Omental fat pad (tissue), 4 donors: ENCODE results near the gene CABP2. TPM values are rescaled to one million over a fixed set of nuclear protein-coding genes. Genes with fewer than 3 reads are reported as not detected.

Experiments used
- ATAC-seq: fragments of 150-250 bp; one replicate; pipeline ENCODE4 v1.9.1; 2016; ENCODE audit warnings: mild to moderate bottlenecking, moderate library complexity; ENCODE audit not compliant: low FRiP score
- DNase-seq: peaks from one replicate; pipeline ENCODE4 v3.0.0-alpha.2; 2019; ENCODE audit warnings: low spot score
- total RNA-seq, 4 donors: library from RNA; depleted of rRNA; stranded (reverse); fragments of >200 nt; gene quantifications; one replicate each; pipeline ENCODE4 v1.1.0, GENCODE V29; 2016
- TF ChIP-seq, protein P1 (sequence below), 3 donors: fragments of 450-650 bp; IDR thresholded peaks; one replicate each; pipeline ENCODE4 v1.5.1; 2016 to 2017; ENCODE audit warnings: antibody characterized with exemption in 3 of 3, mild to moderate bottlenecking in 3 of 3, moderate library complexity in 2 of 3

CABP2 gene
- total RNA-seq, 4 donors from 2014 or later: not detected

GRCh38 chr11:67544616-67545242 is 21.5 kb upstream of the CABP2 start:
- TF ChIP-seq, protein P1, sequence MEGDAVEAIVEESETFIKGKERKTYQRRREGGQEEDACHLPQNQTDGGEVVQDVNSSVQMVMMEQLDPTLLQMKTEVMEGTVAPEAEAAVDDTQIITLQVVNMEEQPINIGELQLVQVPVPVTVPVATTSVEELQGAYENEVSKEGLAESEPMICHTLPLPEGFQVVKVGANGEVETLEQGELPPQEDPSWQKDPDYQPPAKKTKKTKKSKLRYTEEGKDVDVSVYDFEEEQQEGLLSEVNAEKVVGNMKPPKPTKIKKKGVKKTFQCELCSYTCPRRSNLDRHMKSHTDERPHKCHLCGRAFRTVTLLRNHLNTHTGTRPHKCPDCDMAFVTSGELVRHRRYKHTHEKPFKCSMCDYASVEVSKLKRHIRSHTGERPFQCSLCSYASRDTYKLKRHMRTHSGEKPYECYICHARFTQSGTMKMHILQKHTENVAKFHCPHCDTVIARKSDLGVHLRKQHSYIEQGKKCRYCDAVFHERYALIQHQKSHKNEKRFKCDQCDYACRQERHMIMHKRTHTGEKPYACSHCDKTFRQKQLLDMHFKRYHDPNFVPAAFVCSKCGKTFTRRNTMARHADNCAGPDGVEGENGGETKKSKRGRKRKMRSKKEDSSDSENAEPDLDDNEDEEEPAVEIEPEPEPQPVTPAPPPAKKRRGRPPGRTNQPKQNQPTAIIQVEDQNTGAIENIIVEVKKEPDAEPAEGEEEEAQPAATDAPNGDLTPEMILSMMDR (IDR thresholded peaks at IDR 0.05): no peak
- DNase-seq (no peak), ATAC-seq (no peak)

- ATAC-seq (no peak), DNase-seq (no peak)
- TF ChIP-seq, protein P1 (IDR thresholded peaks at IDR 0.05): no peak
Measured at GRCh38 chr11:67543585-67543984, 20.3 kb upstream of the CABP2 start.

DNA sequence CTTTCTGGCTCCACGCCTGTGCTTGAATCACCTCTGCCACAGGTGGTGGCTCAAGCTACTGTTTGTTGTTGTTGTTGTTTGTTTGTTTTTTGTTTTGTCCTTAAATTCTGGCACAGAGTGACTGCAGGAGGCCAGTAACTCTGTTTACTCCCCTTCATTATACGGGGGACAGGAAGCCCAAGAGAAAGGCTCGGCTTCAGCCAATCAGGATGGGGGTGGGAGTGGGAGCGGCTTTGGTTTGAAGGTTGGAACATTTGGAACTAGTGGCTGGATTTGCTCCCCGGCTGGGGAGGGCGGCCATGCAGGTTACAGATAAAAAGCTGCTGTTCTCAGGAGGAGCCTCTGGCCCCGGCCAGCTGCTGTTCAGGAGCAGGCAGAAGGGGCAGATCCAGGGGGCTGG is 19.7 kb upstream of the CABP2 start:
- TF ChIP-seq, protein P1 (IDR thresholded peaks at IDR 0.05): no peak
- no peak for DNase-seq
- ATAC-seq: no peak

DNA sequence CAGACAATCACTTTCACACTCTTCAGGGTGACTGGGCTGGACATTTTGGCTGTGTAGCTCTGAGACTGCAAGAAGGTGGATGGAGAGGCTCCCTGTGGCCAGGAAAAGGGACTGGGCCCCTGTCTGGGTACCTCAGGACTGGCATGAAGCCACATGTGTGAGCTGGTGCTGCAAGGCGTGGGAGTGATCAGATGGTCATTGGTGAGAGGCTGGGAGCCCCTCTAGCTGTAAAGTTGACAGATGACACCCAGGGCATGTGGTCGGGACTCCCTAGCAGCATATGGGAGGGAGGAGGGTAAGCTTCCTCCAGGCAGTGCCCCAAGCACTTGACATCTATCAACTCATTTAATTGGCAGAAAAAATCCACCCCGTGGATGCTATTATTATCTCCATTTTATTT is 18.9 kb upstream of the CABP2 start:
- TF ChIP-seq, protein P1 (IDR thresholded peaks at IDR 0.05): no peak
- no peak for ATAC-seq

DNA sequence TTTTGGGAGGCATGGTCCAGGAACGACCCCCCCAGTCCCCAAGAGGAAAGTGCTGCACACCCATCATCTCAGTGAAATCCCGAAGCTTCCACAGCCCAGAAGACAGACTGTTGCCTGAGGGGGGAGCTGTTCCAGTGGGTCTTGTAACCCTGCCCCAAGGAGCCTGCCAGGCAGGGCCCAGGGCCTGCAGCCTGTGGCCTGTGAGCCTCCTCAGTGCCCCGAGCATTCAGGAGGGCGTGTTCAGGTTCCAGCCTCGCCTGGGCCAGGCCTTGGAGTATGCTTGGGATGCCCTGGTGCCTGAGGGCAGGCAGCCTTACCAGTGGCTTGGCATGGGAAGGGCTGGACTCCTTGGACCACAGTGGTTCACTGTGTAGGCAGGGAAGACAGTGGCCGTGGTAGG is 18.0 kb upstream of the CABP2 start:
- TF ChIP-seq, protein P1 (IDR thresholded peaks at IDR 0.05): no peak
- ATAC-seq (no peak), DNase-seq (no peak)

More for the DNA sequence above, 18.9 kb upstream of the CABP2 start:
- no peak for DNase-seq

GRCh38 chr11:67539550-67539949 is 16.3 kb upstream of the CABP2 start:
- TF ChIP-seq, protein P1 (IDR thresholded peaks at IDR 0.05): no peak
- DNase-seq: no peak
- ATAC-seq: no peak

DNA sequence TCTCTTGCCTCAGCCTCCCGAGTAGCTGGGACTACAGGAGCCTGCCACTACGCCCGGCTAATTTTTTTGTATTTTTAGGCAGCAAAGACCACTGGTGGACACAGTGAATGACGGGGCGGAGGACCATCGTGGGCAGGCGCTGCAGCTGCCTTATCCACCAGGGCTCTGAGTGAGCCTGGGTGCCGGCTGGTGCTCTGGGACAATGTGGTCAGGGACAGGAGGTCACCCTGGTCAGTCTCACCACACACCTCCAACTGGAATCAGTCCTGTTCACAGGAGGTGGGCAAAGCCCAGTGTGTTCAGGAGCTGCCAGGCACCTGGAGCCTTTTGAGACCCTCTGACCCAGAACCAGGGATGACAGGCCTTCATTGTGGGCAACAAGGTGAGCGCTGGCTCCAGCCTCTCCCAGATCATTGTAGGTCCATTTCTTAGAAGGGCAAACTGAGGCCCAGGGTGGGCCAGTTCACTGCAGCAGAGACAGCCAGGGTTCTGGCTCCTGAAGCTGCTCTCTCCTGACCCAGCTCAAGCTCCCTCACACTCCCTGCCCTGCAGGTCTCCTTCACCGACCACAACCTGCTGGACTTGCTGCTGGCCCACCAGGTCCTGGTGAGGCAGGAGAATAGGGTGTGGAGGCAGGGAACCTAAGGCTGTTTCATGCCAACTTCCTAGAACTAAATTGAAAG is 15.7 kb upstream of the CABP2 start:
- ATAC-seq (no peak), DNase-seq (no peak)
- TF ChIP-seq, protein P1 (IDR thresholded peaks at IDR 0.05): no peak
